ENCODE results near the gene PPM1M. TPM values are rescaled to one million over a fixed set of nuclear protein-coding genes. Genes with fewer than 3 reads are reported as not detected.
A peak's percentile ranks its signal among the peaks of the same experiment; 100 is the strongest.

The PPM1M gene
- total and polyA plus RNA-seq, 12 donors = 5.2 to 17.6 (median 7.9) TPM

- peaks cover 0 to 49% (median 6%) of the 10 kb centered on the region in 9 donors for H3K36me3 ChIP-seq
- H3K4me3 ChIP-seq = peak overlapping the region in 2 of 10 donors; percentile 65 to 71
- H3K9me3 ChIP-seq = peaks cover 0 to 6% (median 0%) of the 10 kb centered on the region in 11 donors
- no peaks in the 10 kb centered on the region for H3K27me3 ChIP-seq
- ATAC-seq = no peak
- TF ChIP-seq CTCF (IDR thresholded peaks at IDR 0.05) = no peak
- peak overlapping the region in 2 of 10 donors; percentile 91 to 97 for H3K27ac ChIP-seq
- intact Hi-C loops (cut with DNase I) = no loop called here
- peaks cover 7 to 67% (median 17%) of the 10 kb centered on the region in 9 donors for H3K4me1 ChIP-seq
- 95 to 97% methylated on average over 7 of the region's 7 CpGs for WGBS, 2 donors
- DNase-seq = no peak
Observed at GRCh38 chr3:52247409-52248164, 2.0 kb downstream of the PPM1M start.

GRCh38 chr3:52248165-52248541, 2.6 kb downstream of the PPM1M start:
- 91 to 95% methylated on average over 10 of the region's 10 CpGs for WGBS, 2 donors
- H3K4me1 ChIP-seq = peaks cover 7 to 73% (median 17%) of the 10 kb centered on the region in 9 donors

GRCh38 chr3:52248816-52249547, 3.4 kb downstream of the PPM1M start:
- H3K27me3 ChIP-seq = no peaks in the 10 kb centered on the region
- peaks cover 7 to 73% (median 17%) of the 10 kb centered on the region in 9 donors for H3K4me1 ChIP-seq
- DNase-seq = peak in 1 of 2 donors; percentile 70
- H3K36me3 ChIP-seq = peaks cover 0 to 63% (median 11%) of the 10 kb centered on the region in 9 donors
- peak overlapping the region in 1 of 10 donors; percentile 15 for H3K27ac ChIP-seq
- 63 to 66% methylated on average over 10 of the region's 10 CpGs for WGBS, 2 donors
- intact Hi-C loops (cut with DNase I) = no loop called here
- ATAC-seq = no peak
- H3K4me3 ChIP-seq = no peak overlapping the region
- TF ChIP-seq CTCF (IDR thresholded peaks at IDR 0.05) = no peak
- H3K9me3 ChIP-seq = no peaks in the 10 kb centered on the region

More at GRCh38 chr3:52248165-52248541, 2.6 kb downstream of the PPM1M start:
- TF ChIP-seq CTCF (IDR thresholded peaks at IDR 0.05) = no peak
- no peak overlapping the region for H3K4me3 ChIP-seq
- H3K9me3 ChIP-seq = peaks cover 0 to 5% (median 0%) of the 10 kb centered on the region in 11 donors
- no peak for DNase-seq
- H3K36me3 ChIP-seq = peaks cover 0 to 55% (median 6%) of the 10 kb centered on the region in 9 donors
- no peaks in the 10 kb centered on the region for H3K27me3 ChIP-seq
- H3K27ac ChIP-seq = peak overlapping the region in 1 of 10 donors; percentile 97
- intact Hi-C loops (cut with DNase I) = no loop called here
- no peak for ATAC-seq

- ATAC-seq = no peak
- intact Hi-C loops (cut with DNase I) = no loop called here
- peaks cover 0 to 70% (median 18%) of the 10 kb centered on the region in 9 donors for H3K36me3 ChIP-seq
Observed at GRCh38 chr3:52249683-52250082, 4.1 kb downstream of the PPM1M start.

More at GRCh38 chr3:52249683-52250082, 4.1 kb downstream of the PPM1M start:
- TF ChIP-seq CTCF (IDR thresholded peaks at IDR 0.05) = no peak
- DNase-seq = no peak
- Histone ChIP-seq H3K9me3 (no peaks in the 10 kb centered on the region), H3K27ac (peak overlapping the region in 1 of 10 donors; percentile 15), H3K4me3 (no peak overlapping the region), H3K4me1 (peaks cover 7 to 73% (median 17%) of the 10 kb centered on the region in 9 donors), H3K27me3 (no peaks in the 10 kb centered on the region)
- WGBS, 2 donors = 80 to 86% methylated on average over 6 of the region's 6 CpGs
